ENCODE measurements around the gene IFT22.
"Not testable (repeated sequence)": the region's sequence is repeated elsewhere in the genome, so short reads cannot be mapped to it uniquely, and the experiment has no call there.

DNA sequence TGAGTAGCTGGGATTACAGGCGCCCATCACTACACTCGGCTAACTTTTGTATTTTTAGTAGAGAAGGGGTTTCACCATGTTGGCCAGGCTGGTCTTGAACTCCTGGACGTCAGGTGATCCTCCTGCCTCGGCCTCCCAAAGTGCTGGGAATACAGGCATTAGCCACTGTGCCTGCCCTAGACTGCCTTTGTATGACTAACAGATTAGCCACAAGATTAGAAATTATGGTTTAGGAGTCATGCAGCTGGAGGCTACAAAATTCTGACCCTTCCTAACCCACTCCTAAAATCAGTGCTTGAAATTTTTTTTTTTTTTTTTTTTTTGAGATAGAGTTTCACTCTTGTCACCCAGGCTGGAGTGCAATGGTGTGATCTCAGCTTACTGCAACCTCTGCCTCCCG is 29.0 kb downstream of the IFT22 start:
- TF ChIP-seq POLR2A (IDR thresholded peaks at IDR 0.05; ENCODE audit: control extremely low read depth in 1 of 2, low read depth in 2 of 2, low read length in 2 of 2); RFX5 (IDR thresholded peaks at IDR 0.05; ENCODE audit: borderline replicate concordance, low read depth, low read length); SP1 (IDR thresholded peaks at IDR 0.05; ENCODE audit: low read depth, low read length); GABPA (IDR thresholded peaks at IDR 0.05; ENCODE audit: borderline replicate concordance, insufficient read depth, low read length); CEBPB (IDR thresholded peaks at IDR 0.05; ENCODE audit: low read depth, low read length); RAD21 (IDR thresholded peaks at IDR 0.05 in 1 of 2, conservative IDR thresholded peaks at IDR 0.05 in 1 of 2; ENCODE audit: low read depth in 2 of 2, low read length in 2 of 2): not testable (repeated sequence)
- TF ChIP-seq, protein P1, sequence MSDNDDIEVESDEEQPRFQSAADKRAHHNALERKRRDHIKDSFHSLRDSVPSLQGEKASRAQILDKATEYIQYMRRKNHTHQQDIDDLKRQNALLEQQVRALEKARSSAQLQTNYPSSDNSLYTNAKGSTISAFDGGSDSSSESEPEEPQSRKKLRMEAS (IDR thresholded peaks at IDR 0.05), result not testable (repeated sequence)
- TF ChIP-seq, protein P2, sequence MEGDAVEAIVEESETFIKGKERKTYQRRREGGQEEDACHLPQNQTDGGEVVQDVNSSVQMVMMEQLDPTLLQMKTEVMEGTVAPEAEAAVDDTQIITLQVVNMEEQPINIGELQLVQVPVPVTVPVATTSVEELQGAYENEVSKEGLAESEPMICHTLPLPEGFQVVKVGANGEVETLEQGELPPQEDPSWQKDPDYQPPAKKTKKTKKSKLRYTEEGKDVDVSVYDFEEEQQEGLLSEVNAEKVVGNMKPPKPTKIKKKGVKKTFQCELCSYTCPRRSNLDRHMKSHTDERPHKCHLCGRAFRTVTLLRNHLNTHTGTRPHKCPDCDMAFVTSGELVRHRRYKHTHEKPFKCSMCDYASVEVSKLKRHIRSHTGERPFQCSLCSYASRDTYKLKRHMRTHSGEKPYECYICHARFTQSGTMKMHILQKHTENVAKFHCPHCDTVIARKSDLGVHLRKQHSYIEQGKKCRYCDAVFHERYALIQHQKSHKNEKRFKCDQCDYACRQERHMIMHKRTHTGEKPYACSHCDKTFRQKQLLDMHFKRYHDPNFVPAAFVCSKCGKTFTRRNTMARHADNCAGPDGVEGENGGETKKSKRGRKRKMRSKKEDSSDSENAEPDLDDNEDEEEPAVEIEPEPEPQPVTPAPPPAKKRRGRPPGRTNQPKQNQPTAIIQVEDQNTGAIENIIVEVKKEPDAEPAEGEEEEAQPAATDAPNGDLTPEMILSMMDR (IDR thresholded peaks at IDR 0.05; ENCODE audit: control extremely low read depth in 1 of 3, insufficient read depth in 1 of 3, low read depth in 1 of 3, low read length in 3 of 3), result not testable (repeated sequence)

Measured in H1 (cell line).